Measurements from ENCODE around the gene LACTB. TPM values are rescaled to one million over a fixed set of nuclear protein-coding genes. Genes with fewer than 3 reads are reported as not detected.

Gene LACTB
- total RNA-seq, 1 donor from 2014 or later, result 10.2 TPM

DNA sequence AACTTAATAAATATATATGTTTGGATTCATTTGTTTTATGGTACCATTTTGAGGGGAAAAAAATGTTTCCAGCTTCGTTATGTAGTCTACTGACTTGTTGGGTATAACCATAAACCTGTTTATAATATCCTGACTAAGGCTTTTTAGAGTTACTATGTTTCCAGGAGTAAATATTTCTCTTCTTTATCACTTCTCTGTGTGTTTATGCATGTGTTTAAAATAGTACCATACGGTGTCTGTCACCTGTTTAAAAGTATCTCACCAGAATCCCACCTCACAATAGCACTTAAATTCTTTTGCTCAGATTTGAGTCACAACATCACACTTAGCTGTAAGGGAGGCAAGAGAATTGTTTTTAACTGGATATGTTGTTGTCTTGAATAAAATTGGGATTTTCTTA lies 15.1 kb downstream of the LACTB start:
- TF ChIP-seq CTCF (IDR thresholded peaks at IDR 0.05; ENCODE audit: unreplicated experiment), result no peak
- H3K4me3 Mint-ChIP-seq (ENCODE audit: low read depth), result no peak overlapping the region
- H3K27ac Mint-ChIP-seq, result no peak overlapping the region

GRCh38 chr15:63140936-63141335 lies 19.3 kb downstream of the LACTB start:
- H3K4me3 Mint-ChIP-seq (ENCODE audit: low read depth), result no peak overlapping the region
- no peak for DNase-seq (ENCODE audit: low spot score, unreplicated experiment)
- H3K27ac Mint-ChIP-seq, result no peak overlapping the region
- no peaks in the 10 kb centered on the region for H3K9me3 Mint-ChIP-seq (ENCODE audit: low read depth)
- no peak for TF ChIP-seq CTCF (IDR thresholded peaks at IDR 0.05; ENCODE audit: unreplicated experiment)
- no peaks in the 10 kb centered on the region for H3K27me3 Mint-ChIP-seq
- peaks cover 10% of the 10 kb centered on the region for H3K36me3 Mint-ChIP-seq (ENCODE audit: insufficient read depth)
- H3K4me1 Mint-ChIP-seq (ENCODE audit: low read depth), result no peaks in the 10 kb centered on the region

More for the DNA sequence above, 15.1 kb downstream of the LACTB start:
- no peak for DNase-seq (ENCODE audit: low spot score, unreplicated experiment)
- H3K9me3 Mint-ChIP-seq (ENCODE audit: low read depth), result no peaks in the 10 kb centered on the region
- no peaks in the 10 kb centered on the region for H3K27me3 Mint-ChIP-seq
- H3K4me1 Mint-ChIP-seq (ENCODE audit: low read depth), result no peaks in the 10 kb centered on the region
- no peaks in the 10 kb centered on the region for H3K36me3 Mint-ChIP-seq (ENCODE audit: insufficient read depth)

DNA sequence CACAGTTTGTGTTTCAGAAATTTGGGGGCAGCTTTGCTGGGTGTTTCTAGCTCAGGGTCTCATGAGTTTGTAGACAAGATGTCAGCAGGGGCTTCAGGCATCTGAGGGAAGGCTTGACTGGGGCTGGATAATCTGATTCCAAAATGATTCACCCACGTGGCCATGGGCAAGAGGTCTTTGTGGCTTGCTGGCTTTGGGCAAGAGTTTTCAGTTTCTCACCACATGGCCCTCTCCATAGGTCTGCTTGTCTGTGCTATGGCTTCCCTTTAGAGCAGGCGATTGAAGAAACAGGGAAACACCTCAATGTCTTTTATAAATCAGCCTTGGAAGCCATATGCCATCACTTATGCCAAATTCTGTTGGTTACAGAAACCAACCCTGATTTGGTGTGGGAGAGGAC lies 23.8 kb downstream of the LACTB start:
- peaks cover 18% of the 10 kb centered on the region for H3K36me3 Mint-ChIP-seq (ENCODE audit: insufficient read depth)
- no peaks in the 10 kb centered on the region for H3K4me1 Mint-ChIP-seq (ENCODE audit: low read depth)
- no peaks in the 10 kb centered on the region for H3K9me3 Mint-ChIP-seq (ENCODE audit: low read depth)
- H3K4me3 Mint-ChIP-seq (ENCODE audit: low read depth), result no peak overlapping the region
- no peak for DNase-seq (ENCODE audit: low spot score, unreplicated experiment)
- no peak for TF ChIP-seq CTCF (IDR thresholded peaks at IDR 0.05; ENCODE audit: unreplicated experiment)
- no peak overlapping the region for H3K27ac Mint-ChIP-seq
- no peaks in the 10 kb centered on the region for H3K27me3 Mint-ChIP-seq

DNA sequence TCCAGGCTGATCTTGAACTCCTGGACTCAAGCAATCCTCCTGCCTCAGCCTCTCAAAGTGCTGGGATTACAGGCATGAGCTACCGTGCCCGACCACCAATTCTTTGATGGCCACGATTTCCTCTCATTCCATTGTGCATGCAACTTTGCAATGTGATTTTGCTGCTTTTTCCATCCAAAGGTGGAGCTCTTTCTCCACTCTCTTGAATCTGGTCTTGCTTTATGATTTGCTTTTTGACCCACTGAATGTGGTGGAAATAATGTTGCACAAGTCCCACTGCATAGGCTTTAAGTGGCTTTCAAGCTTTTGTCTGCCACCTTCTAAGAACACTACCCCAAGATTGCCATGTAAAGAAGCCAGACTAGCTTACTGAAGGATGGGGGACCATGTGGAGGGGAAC lies 25.0 kb downstream of the LACTB start:
- no peaks in the 10 kb centered on the region for H3K4me1 Mint-ChIP-seq (ENCODE audit: low read depth)
- no peak for TF ChIP-seq CTCF (IDR thresholded peaks at IDR 0.05; ENCODE audit: unreplicated experiment)
- DNase-seq (ENCODE audit: low spot score, unreplicated experiment), result no peak
- peaks cover 21% of the 10 kb centered on the region for H3K36me3 Mint-ChIP-seq (ENCODE audit: insufficient read depth)
- no peaks in the 10 kb centered on the region for H3K27me3 Mint-ChIP-seq
- H3K9me3 Mint-ChIP-seq (ENCODE audit: low read depth), result no peaks in the 10 kb centered on the region
- H3K4me3 Mint-ChIP-seq (ENCODE audit: low read depth), result no peak overlapping the region
- peak overlapping the region; percentile 20 for H3K27ac Mint-ChIP-seq

- Mint-ChIP-seq H3K4me3 (ENCODE audit: low read depth) (no peak overlapping the region), H3K27me3 (no peaks in the 10 kb centered on the region), H3K4me1 (ENCODE audit: low read depth) (peaks cover 9% of the 10 kb centered on the region), H3K36me3 (ENCODE audit: insufficient read depth) (peaks cover 21% of the 10 kb centered on the region), H3K9me3 (ENCODE audit: low read depth) (no peaks in the 10 kb centered on the region), H3K27ac (no peak overlapping the region)
- no peak for TF ChIP-seq CTCF (IDR thresholded peaks at IDR 0.05; ENCODE audit: unreplicated experiment)
- DNase-seq (ENCODE audit: low spot score, unreplicated experiment), result no peak
Observed at GRCh38 chr15:63151665-63152064, 30.0 kb downstream of the LACTB start.

Data from progenitor cell of endocrine pancreas (in vitro differentiated cells).